Skin of body (tissue), 3 donors: ENCODE results near the gene DYTN. TPM values are rescaled to one million over a fixed set of nuclear protein-coding genes. Genes with fewer than 3 reads are reported as not detected.

Experiments used
- DNase-seq: peaks from one replicate; lab custom pipeline; 2025; lab: John Stamatoyannopoulos, UW
- small RNA-seq: library from RNA; depleted of rRNA; stranded (forward); fragments of <200 nt; gene quantifications from one replicate; pipeline ENCODE3, GENCODE V24; 2014; ENCODE audit warnings: low replicate concordance
- total RNA-seq: library from RNA; depleted of rRNA; stranded (reverse); fragments of >200 nt; gene quantifications from one replicate; pipeline ENCODE4 v1.2.3, GENCODE V29; 2014

The DYTN gene
- total RNA-seq, 1 donor from 2014 or later: not detected

GRCh38 chr2:206615417-206616089 lies 102.6 kb downstream of the DYTN start:
- DNase-seq: no peak

GRCh38 chr2:206614811-206615210 lies 103.4 kb downstream of the DYTN start:
- no peak for DNase-seq

- no peak for DNase-seq
These were observed 106.5 kb downstream of the DYTN start for GRCh38 chr2:206611736-206612135.

- DNase-seq: no peak
These were observed 107.0 kb downstream of the DYTN start for GRCh38 chr2:206611191-206611590.

GRCh38 chr2:206610451-206610850 lies 107.7 kb downstream of the DYTN start:
- DNase-seq: no peak

DNA sequence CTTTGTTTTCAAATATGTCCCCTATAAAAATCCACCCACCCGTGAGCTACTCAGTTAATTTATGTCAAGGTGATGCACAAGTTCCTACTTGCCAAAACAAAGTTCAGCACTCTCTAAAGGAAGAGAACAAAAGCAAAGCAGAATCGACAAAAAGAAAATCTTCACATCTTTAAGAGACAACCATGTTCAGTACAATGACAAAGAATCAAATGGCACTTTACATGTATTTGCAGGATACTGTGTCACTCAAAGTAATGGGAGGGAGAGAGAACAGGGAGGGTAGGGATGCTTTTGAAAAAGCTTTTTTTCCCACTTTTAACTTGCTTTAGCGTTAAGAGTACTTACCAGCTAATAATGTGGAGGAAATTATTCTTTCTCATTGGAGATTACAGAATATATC lies 115.0 kb downstream of the DYTN start:
- DNase-seq: no peak

Small RNA genes lying within 50 kb of the gene (small RNA-seq; reads per million reads assigned to genes)
- gene RF00019: not detected

Other genes starting within 250 kb of the DYTN start
- not detected for gene FAM237A, start 75.9 kb downstream of the DYTN start, total RNA-seq
- gene MDH1B, start 46.9 kb upstream of the DYTN start, total RNA-seq: 0.99 TPM
- gene FASTKD2, start 47.2 kb upstream of the DYTN start, total RNA-seq: 38.1 TPM
- gene CPO, start 221.1 kb upstream of the DYTN start, total RNA-seq: 0.89 TPM